Activated effector memory CD4-positive, alpha-beta T cell treated with Interleukin-2 at 50 U/mL for 16 hours (primary cell): ENCODE measurements around the gene L3MBTL3.

ENCODE experiments used
- DNase-seq: peaks from one replicate; pipeline ENCODE4 v3.0.0-alpha.2; 2020

L3MBTL3 gene

DNA sequence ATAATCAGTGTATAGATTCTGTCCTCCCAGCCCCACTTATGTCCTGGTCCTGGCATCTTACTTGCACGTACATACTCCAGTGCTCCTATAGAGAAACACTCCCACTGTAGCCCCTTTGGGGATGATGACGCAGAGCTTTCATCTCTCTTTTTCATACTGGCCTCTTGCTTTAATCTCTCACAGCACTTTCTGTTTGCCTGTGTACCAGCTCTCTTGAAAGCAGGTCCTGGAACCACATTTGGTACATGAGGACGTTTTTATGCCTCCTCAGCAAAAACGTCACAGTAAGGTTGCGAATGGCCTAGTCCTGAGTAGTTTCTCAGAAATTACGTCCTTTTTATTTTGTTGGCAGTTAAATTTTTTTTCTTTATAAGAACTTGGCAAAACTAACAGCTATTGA, 10.8 kb downstream of the L3MBTL3 start:
- no peak for DNase-seq

DNA sequence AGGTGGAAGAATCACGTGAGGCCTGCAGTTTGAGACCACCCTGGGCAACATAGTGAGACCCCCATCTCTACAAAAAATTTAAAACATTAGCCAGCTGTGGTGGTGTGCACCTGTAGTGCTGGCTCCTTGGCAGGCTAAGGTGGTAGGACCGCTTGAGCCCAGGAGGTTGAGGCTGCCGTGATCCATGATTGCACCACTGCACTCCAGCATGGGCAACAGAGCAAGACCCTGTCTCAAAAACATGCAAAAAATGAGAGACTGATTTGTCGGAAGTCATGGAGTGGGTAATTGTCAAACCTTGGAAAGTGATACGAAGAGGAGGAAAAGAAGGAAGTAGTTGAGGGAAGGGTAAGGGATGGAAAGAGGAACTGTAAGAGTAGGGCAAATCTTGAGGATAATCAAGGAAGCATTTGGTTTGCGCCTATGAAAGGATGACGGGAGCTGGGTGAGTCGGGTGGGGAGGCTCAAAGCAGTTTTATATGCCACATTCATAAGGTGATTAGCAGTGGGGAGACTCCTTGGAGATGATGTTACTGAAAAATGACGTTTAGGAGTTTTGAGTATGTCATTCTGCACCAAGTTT, 14.5 kb downstream of the L3MBTL3 start:
- no peak for DNase-seq

DNA sequence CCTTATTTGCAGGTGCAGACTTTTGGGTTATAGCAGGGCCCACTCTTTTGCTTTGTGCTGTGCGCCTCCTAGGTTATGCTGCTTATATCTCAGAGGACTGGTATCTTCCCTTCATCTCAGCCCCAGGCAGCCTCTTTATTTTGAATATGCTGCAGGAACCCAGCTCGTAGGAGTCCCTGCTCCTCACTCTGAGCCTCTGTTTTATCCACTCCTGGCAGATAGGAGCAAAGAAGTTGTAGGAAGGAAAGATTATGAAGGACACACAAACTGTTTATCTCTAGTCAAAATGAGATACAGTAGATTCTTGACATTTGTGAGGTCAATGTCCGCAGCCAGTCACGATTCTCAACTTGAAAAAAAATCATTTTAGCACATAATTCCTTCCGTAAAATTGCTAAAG, 15.6 kb downstream of the L3MBTL3 start:
- no peak for DNase-seq

DNA sequence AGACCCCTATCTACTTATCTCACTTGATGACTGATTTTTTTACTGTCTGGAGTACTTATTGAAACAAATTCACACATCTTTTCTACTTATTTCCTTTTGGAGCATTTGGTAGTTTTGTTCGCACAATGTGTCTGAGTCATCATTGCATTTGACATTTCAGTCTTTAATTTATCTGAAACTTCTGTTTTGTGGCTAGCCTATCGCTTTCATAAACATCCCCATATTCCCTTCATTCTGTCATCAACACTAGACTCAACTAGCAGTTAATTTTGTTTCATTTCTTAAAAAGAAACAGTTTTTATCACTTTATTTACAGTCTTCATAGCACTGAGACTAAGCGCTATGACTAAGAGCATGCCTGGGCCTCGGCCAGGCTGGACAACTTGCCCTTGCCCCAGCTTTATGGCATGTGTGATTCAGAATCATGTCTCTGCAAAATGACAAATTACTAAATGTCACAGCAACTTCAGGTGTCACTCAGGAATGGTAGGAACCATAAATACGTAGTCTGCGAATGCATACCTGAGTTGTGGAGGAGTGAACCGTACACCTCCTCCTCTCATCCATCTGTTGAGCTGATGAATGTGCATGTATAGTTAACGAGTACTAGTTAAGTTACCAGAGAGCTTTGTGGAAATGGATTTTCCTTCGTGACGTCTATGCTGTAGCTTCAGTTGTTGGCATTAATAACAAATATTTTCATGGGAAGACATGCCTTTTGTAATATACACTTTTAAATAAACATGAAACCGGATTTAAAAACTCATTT, 16.2 kb downstream of the L3MBTL3 start:
- DNase-seq, result no peak

DNA sequence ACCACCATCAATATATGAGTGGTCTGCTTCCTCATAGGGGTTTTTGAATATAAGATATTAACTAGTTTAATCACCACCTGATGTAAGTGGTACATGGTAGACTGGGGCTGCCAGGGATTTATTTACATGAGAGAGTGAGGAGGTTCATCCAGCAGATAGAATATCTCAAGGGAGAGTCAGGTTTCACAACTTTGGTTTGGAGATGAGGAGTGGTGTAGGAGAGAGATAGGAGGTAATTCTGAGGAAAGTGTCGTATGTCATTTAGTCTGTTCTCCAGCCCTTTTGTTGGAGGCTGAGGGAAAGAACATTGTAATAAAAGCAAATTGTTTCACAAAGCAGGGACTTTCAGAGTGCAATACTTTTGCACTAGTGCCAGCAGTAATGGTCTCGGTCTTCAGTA, 16.8 kb downstream of the L3MBTL3 start:
- DNase-seq, result no peak

DNA sequence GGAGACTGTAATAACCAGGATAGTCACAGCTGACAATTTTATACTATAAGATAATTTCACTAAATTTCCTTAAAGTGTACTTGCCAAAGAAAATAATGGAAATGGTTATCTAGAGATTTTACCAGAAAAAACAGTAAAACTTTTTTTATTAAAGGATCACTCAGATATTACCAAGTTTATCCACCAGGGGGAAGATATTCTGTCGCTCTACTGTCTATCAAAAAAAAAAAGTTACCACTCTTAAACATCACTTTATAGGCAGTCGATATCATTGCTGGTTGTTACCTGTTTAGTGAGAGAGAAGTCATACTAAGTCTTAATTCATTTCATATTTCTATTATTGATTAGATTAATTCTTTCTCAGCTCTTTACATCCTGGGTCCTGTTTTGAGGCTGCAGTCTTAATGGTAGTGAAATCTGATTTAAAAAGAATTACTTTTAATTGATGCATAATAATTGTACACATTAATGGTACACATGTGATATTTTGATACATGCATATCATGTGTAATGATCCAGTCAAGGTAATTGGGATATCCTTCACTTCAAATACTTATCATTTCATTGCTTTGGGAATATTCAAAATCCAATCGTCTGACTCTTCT, 18.9 kb downstream of the L3MBTL3 start:
- no peak for DNase-seq

DNA sequence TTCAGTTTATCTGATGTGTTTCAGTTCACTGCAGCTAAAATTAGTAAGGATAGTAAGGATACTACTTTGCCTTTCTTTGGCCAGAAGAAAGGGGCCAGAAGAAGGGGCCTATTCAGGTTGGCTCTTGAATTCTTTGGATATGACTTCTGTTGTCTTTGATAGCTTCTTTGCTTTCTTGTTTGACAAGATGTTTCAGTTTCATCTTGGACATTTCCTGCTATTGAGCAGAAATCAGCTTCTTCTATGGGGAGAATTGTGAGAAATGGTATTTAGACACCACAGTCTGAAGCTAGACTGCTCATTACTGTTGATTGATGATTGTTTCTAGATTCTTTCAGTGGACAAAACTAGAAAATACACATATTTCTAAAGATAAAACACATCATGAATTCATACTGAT, 23.2 kb downstream of the L3MBTL3 start:
- DNase-seq, result no peak

DNA sequence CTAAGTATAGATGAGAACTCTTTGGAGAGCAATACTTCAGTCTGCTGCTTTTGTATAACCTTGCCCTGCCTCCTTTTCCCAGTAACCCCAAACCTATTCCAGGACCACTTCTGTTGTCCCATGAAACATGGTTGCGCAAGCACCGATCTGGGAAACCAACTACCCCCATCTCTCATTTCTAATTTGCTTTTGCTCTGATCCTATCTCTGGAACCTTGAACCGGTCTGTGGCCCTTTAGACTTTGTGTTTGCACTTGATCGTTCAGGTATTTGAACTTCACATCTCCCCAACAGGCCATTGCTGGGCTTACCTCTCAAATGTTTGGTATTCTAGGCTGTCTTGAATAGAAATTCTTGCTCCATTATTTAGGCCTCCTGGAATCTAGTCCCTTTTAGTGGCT, 25.0 kb downstream of the L3MBTL3 start:
- no peak for DNase-seq

DNA sequence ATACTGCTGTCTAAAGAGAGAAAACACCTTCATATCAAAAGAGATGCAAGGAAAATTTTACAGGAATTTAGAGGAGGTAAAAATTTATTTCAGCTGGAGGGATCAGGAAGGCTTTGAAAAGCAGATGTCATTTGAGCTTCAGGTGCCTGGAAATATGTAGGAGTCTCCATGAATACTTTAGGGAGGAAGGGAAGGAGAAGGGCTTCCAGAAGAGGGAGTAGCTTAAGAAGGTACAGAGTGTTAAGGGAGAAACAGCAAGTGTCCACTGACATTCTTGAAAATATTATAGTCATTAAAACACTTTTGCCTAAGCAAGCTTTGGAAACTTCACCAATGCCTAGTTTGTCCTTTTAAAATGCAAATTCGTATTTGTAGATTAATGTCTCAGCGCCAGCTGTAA, 27.2 kb downstream of the L3MBTL3 start:
- no peak for DNase-seq

DNA sequence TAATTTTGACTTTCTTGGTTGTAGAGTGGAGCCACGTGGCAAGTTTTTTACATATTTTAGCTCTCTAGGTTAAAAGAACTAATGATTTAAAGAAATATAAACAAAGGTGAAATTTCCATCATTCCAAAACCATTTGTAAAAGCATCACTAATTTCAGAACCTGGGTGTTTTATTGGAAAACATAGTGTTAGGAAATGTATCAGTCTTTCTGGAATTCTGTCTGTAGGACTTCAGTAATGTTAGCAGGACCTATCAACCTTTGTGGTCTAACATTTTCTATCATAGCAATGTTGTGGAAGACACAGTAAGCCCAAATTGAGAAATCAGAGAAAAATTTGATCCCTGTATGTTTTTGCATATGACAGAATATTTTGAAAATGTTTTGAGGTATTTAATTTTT, 28.3 kb downstream of the L3MBTL3 start:
- no peak for DNase-seq

DNA sequence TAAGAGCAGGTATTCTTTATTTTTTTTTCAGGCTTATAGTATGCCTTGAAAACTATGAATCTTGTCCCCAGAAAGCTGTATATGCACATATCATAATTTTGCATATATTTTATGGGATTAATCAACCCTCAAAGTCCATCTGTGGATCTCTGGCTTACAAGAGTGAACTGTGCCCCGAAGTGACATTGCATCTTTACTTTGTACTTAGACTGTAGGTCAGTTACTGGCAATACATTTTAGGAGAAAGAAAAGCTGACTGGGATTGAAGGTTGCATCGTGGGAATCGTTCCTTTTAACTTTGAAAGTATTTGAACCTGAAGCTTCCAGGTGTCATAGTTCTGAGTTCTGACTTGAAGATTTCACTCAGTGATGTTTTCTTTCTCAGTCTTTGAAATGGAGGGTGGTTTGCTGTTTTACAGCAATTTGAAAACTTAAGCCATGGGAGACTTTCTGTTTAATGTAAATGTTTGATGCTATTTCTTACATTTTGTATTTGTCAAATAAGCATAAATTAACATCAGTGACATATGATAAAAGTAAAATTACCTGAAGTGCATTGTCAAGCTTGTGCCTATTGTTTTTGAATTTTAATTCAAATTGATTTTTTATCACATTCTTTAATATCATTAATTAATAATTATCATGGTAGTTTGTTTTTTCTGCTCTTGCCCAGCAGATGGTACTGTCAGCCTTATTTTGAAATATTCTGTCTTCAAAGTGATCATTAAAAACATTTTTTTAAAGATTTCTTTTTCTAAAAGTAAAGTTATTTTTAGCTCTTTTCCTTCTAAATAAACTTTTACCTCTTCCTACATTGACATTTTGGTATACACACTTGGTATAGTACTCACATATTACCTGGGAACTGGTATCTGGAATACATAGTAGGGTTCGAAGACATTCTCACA, 29.0 kb downstream of the L3MBTL3 start:
- DNase-seq, result no peak

DNA sequence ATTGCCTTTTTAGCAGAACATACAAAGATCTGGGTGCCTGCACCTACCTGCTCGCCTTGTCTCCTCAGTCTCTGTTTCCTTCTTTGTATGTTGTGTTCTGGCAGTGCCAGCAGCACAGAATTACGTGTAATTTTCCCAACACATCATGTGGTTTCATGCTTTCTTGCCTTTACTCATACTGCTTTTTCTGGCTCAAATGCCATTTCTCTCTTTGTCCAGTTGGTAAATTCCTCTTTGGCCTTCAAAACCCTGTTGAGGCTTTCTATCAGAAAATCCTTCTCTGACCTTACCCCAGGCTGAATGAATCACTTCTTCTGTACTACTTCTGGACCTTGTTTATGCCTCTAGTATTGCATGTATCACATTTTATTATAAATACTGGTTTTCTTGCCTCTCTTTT, 31.8 kb downstream of the L3MBTL3 start:
- no peak for DNase-seq

DNA sequence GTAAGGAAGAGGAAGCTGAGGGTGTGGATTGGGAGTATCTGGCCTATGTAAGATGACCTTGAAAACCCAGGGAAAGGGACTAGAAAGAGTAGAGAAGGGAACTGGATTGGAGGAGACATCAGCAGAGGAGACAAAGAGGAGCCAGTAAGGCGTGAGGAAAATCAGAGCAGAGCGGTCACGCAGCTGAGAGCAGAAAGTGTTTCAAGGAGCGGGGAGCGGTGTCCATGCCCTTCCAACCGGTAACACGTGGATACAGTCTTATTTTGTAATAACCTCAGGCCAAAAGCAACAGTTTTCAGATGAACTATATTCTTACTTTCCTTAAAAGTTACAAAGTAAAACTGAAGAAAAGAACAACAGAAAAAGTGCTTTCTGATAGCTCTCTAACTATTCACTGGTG, 36.3 kb downstream of the L3MBTL3 start:
- DNase-seq, result no peak

DNA sequence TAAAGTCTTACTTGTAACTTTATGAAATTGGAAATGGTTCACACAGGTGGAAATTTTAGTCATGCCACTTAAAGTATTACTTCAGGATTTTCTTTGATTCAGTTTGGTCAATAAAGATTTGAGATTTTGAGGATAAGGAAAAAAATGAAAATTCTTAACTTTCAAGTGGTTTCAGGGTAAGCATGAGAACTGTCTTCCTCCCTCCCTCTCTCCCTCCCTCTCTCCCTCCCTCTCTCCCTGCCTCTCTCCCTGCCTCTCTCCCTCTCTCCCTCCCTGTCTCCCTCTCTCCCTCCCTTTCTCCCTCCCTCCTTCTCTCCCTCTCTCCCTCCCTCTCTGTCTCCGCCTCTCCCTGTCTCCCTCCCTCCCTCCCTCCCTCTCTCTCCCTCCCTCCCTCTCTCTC, 36.9 kb downstream of the L3MBTL3 start:
- DNase-seq, result no peak

DNA sequence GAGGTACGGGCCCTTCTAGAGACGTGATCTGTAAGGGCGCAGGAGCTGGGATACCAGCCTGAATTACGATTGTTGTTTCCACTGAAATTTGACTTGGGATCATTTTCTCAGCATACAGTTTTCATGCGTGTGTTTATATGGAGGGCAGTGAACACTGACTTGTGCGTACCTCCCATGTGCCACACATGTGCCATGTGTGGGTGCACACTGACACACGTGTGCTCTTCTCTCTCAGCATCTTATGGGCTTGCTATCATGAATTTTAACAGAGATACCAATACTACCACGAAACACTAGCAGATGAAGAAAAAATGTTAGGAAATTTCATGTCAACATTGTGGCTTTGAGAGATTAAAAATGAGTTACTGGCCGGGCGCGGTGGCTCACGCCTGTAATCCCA, 39.1 kb downstream of the L3MBTL3 start:
- DNase-seq, result no peak

DNA sequence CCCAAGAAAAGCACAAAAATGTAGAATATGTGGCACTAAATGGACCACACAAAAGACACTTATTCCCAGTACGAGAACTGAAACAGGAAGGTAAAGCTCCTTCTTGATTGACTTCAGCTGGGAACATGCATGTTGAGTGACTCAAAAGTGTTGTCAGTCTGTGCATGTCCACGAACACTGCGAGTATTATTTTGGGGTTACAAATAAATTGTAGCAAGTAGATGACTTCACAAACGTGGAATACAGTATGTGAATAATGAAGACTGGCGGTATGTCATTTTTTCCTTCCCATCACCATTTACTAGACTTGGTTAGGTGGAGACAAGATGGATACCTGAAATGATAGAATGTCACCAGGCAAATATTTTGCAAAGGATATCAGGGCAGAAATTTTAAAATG, 45.4 kb downstream of the L3MBTL3 start:
- DNase-seq, result no peak

DNA sequence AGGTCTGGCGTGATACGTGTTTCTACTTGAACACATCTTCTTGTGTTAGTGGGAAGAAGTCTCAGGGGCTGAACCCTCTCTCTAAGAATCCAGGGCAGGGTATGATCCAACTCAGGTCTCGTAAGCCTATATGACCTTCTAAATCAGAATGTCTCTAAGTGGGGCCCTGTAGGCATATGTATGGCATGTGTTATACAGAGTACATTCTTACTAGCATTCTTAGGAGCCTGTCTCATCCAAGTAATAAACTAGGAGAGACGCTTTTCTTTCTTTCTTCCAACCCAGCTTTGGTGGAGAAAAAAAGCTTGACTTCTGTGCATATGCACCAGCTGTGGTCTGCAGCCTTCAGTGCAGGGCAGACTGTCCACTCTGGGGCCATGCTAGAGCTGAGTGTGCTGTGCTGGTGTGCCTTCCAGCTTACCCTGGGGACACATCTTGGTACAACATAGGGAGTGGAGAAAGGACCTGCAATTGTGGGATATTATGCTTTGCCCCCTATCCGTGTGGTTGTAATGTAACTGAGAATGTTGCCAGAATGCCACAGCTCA, 47.3 kb downstream of the L3MBTL3 start:
- DNase-seq, result no peak

DNA sequence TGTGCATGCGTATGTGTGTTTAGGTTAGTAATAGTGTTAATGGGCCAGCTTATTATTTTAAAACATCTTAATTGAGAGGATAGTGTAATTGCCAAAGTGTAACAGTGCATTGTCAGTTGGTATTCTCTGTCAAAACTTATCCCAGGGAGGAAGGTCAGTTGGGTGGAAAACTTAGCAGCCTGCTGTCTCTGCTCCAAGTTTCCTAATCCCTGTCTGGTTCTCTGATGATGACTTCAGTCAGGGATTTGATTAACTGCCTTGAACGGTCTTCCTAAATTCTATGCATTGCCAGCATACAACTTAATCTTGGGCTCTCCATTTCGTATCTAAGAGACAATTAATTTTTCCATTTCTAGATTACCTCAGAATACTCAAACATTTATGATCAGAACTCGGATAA, 51.1 kb downstream of the L3MBTL3 start:
- DNase-seq, result no peak

DNA sequence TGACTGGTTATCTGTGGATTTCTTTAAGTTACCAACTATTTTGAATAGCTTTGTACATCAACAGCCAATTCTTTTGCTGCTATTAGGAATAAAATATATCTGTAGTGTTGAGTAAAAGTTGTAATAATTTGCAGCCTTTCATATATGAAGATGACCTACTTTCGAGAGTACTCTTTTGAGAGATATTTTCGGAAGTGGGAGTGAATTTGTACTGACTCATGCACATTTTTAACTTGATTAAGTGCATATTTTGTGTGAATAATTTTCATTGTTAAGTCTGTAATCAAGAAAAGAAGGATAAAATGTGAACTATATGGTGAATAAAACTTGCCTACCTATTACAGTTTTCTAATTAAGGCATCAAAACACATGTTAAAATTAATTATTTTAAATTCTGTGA, 51.9 kb downstream of the L3MBTL3 start:
- no peak for DNase-seq

DNA sequence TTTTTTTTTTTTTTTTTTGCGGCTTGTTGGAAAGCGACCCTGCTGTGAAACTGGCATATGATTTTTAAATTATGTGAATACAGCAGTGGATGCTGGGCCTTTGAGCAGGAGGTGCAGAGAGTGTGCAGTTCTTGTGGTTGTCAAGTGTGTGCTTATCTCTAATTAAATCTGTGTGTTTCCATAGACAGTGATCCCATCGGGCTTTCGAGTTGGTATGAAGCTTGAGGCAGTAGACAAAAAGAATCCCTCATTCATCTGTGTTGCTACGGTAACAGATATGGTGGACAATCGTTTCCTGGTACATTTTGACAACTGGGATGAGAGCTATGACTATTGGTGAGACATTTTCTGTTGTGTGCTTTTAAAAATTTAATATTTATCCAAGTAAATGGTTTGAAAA, 52.4 kb downstream of the L3MBTL3 start:
- no peak for DNase-seq

DNA sequence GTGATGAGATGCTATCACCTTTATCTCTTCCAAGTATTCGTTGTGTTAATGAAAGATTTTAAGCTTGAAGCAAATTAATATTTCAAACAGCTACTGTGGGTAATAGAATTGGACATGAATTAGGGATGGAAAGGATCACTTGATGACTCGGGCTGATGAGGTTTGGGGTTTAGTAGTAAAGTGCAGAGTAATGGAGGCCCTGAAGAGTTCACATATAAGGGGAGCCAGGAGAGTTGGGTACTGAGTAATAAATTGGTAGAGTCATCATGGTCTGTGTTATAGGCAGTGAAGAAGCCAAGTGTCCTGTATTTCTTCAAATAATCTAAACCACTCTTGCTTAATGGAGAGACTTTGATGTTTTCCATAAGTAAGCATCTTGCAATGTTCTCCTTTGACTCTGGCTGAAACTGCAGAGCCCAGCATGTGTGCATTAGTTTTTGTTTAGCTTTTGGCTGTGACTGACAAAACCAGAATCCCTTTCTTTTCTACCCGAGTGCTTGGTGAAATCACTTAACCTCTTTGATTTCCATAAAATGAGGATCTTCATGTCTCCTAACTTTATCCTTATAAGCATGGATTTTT, 57.6 kb downstream of the L3MBTL3 start:
- no peak for DNase-seq

DNA sequence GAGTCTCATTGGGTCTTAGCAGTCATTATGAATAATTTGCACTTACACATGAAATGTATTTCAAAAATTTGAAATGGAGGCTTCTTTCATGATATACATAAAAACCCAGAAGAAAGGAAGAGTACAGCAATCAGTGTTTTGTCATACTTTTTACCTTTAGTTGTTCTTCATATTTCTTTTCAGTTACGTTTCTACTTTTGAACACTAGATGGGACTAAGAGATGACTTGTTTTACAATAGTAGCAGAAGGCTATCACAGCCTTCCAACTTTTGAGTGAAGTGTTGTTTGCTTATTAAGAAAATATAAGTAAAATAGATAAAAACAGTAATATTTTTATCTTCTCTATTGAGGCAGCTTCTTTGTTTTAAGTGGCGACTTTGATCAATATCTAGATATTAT, 58.1 kb downstream of the L3MBTL3 start:
- no peak for DNase-seq

DNA sequence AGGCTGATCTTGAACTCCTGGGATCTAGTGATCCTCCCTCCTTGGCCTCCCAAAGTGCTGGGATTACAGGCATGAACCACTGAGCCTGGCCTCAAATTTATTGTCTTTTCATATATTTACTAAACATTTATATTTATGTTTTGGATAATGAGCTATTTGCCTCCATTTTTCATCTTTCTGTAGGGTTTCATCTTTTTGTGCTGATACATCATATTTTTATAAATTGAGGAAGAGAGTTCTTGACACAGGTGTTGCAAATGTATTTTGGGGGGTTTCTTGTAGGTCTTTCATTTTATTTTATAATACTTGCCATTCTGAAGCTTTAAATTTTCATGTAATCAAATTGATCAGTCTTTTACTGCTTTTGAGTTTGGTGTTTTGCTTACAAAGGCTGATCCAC, 72.4 kb downstream of the L3MBTL3 start:
- DNase-seq, result no peak
